HG03095 (cell line): ENCODE data around the gene HUWE1.

Experiments
- ATAC-seq: cut with Tn5 transposase; IDR thresholded peaks from one replicate; pipeline ENCODE4 v1.9.1; 2021; ENCODE audit warnings: moderate library complexity; ENCODE audit not compliant: unreplicated experiment

The HUWE1 gene

DNA sequence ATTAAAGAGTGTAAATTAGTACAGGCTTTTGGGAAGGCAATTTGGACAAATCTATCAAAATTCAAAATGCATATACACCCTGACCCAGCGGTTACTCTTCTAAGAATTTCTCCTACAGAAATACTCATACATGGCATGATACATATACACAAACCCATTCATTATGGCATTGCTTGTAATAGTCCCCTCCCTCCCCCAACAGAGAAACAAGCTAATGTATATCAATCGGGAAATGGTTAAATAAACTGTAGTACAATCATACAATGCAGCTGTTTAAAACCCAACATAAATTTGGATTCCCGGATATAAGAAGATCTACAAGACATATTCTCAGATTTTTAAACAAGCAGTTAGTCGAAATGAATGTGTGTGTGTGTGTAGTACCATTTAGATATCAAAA is 808 bp downstream of the HUWE1 start:
- ATAC-seq, result no peak

GRCh38 chrX:53684415-53685192 is 1.9 kb downstream of the HUWE1 start:
- ATAC-seq, result no peak

DNA sequence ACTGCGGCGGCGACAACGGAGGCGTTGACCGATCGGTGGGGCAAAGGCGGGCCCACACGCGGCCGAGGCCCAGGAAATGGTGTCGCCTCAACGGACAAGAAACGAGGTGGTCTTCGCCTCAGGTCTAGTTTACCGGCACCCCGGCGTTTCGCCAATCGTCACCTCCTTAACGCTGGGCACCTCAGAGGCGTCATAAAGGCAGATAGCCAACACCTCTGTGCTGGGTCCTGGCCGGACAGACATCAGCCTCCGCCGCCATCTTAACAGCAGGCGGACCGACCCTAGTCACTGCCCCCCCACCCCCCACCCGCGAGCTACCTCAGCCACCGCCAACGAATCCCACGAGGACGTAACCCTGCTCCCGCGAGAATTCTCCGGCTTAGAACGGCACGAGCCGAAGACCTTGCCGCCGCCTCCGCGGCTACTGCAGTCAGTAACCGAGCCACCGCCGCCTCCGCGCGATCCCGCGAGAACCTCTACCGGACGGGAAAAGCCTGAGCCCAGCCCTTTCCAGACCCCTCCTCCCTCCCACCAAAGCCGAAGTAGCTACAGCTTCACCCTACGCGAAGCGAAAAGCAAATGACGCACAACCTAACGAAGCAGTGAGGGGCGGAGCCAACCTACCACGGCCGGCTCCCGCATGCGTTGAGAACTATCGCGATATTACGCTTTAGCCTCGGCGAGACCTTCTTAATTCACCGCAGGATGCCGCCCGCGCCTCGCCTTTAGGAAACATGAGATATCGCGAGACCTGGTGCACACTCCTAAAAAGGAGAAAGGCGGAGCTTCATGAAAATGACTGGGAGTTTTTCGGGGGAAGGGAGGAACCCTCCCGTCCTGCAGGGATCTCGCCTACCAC is 2.7 kb downstream of the HUWE1 start:
- peak; percentile 67 for ATAC-seq

- ATAC-seq, result no peak
Observed at GRCh38 chrX:53682885-53683555, 3.5 kb downstream of the HUWE1 start.

DNA sequence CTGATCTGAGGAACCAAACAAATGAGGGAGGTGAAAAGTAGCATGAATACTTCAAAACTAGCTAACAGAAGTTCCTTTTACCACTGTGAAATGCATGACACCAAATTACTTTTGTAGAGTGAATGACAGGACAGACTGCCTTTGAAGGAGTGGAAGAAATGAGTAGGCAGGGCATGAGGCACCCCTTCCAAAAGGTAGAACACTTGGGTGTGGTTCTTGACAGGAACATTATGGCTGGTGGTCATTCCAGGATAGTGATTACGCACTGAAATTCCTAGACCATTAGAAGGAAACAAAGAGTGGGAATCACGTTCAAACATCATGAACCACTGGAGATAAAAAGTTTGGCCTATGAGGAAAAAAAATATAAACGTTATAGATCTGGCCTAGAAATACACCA is 4.9 kb downstream of the HUWE1 start:
- ATAC-seq, result no peak

- no peak for ATAC-seq
Observed at GRCh38 chrX:53678667-53679066, 7.9 kb downstream of the HUWE1 start.

DNA sequence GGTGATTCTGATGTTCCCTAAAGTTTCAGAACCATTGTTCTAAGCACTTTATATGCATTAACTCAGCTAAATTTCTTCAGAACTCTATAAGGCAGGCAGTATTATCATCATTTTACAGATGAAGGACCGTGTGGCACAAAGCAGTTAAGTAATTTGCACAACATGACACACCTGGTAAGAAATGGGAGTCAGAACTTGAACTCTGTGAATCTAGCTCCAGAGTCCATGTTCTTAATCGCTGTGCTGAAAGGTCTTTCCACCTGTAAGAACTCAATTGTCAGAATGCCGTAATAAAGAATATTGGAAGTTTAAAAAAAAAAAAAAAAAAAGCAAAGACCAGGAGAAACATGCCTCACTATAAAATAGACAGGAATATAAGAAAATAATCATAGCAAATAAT is 9.2 kb downstream of the HUWE1 start:
- no peak for ATAC-seq

- no peak for ATAC-seq
Observed at GRCh38 chrX:53674581-53674980, 11.9 kb downstream of the HUWE1 start.

- no peak for ATAC-seq
Observed at GRCh38 chrX:53669258-53669657, 17.3 kb downstream of the HUWE1 start.

DNA sequence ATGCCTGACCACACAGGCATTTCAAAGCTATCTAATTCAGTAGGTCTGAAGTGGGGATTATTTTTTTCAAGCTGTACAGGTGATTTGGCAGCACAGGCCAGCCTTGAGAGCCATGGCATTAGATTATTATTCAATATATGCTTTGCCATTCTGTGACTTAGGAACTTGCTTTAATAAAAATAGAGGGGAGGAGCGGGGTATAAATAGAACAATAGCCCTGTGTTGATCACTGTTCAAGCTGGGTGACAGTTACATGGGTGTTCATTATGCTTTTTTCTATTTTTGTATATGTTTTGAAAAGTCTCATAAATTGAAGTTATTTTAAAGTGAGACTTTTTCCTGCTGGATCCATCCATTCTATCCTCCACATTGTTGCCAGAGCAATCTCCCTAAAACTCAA is 20.3 kb downstream of the HUWE1 start:
- no peak for ATAC-seq

DNA sequence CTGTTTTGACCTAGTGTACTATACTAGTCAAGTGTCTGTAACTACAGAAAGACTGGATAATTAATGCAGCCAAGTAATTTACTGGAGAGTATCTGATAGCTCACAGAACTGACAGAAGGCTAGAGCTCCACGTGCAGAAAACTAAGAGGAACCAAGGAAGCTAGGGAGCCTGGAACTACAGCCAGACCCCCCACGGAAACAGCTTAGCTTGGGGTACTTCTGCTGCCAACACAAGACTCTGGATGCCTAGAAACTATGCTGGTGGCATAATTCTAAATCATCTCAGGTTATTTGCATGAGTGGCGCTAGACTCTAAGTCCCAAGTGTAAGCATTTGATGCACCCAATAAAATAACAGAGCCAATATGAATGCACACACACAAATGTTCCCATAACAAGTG is 26.5 kb downstream of the HUWE1 start:
- ATAC-seq, result no peak

DNA sequence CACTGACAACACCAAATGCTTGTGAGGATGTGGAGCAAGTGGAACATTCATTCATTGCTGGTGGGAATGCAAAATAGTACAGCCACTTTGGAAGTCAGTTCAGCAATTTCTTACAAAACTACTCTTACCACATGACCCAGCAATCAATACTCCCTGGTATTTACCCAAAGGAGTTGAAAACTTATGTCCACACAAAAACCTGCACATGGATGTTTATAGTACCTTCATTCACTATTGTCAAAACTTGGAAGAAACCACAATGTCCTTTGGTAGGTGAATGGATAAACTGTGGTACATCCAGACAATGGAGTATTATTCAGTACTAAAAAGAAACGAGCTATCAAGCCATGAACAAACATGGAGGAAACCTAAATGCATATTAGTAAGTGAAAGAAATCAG is 27.5 kb downstream of the HUWE1 start:
- ATAC-seq, result no peak

DNA sequence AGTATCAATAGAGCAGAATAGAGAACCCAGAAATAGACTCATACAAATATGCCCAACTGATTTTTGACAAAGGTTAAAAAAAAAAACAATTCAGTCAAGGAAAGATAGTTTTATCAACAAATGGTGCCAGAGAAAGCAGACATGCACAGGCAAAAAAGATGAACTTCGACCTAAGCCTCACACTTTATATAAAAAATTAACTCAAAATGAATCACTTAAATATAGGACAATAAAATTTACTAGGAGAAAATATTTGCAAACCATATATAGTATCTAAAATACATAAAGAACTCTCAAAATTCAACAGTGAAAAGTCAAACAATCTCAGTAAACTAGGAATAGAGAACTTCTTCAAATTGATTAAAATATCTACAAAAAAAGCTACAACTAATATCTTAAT is 29.7 kb downstream of the HUWE1 start:
- ATAC-seq, result no peak

DNA sequence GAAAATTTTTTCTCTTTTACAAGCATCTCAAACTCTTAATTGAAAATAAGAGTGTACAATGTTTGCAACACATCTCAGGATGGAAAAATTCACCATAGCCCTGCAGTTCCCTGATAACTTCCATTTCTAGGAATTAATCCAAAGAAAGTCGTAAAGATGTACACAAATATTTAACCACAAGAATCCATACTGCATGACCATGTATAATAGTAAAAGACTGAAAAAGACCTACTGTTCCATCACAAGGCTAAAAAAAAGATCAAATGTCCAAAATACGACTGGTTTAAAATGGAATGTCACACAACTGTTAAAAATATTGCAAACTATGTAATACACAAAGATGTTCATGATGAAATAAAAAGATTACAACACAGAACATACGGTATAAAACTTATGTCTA is 32.1 kb downstream of the HUWE1 start:
- no peak for ATAC-seq

GRCh38 chrX:53644751-53645150 is 41.8 kb downstream of the HUWE1 start:
- ATAC-seq, result no peak

- no peak for ATAC-seq
Observed at GRCh38 chrX:53642337-53642736, 44.2 kb downstream of the HUWE1 start.

- no peak for ATAC-seq
Observed at GRCh38 chrX:53639257-53639656, 47.3 kb downstream of the HUWE1 start.

DNA sequence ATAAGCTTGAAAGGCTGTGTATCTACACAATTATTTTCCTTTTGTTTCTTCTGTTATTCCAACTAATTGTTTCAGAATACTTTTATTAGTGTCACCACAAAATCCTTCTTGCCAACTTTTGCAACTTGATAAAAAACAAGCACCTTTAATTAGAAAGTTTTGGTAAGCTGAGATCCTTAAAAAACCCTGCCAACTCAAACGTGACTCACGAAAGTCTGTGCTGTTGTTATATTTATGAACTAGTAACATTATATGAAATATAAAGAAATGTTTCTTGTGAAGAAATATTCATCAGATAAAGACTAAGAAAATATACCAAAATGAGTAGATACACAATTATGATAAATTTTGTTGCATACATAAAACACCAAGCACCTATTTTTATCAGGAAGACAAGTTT is 49.0 kb downstream of the HUWE1 start:
- ATAC-seq, result no peak

- ATAC-seq, result no peak
Observed at GRCh38 chrX:53631156-53631555, 55.4 kb downstream of the HUWE1 start.

GRCh38 chrX:53630261-53630660 is 56.3 kb downstream of the HUWE1 start:
- ATAC-seq, result no peak

DNA sequence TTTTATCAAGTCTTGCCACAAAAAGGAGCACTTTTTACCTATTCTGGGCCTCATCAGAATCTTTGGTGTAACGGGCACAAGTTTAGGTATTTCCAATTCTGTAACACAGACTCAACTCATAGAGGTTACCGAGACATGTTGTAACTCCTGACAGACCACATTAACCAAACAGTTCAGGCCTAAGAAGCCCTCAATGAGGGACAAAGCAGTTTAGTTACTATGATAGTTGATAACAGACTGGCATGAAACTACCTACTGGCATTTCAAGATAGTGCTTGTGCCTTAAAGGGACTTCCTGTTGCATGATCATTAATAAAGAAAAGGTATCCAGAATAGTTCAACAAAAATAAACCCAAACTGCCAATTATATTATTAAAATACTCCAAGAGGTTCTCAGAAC is 64.1 kb downstream of the HUWE1 start:
- ATAC-seq, result no peak
